Activated T-helper 17 cell treated with anti-CD3 and anti-CD28 coated beads, Interleukin-2, amount 50 U/mL, for 72 hours (primary cell): Measurements from ENCODE around the gene CREBBP. TPM values are rescaled to one million over a fixed set of nuclear protein-coding genes. Genes with fewer than 3 reads are reported as not detected.

ENCODE experiments used
- ATAC-seq: fragments of 150-1000 bp; cut with Tn5 transposase; replicated peaks from 2 replicates; pipeline ENCODE4 v1.10.0; 2021; ENCODE audit warnings: mild to moderate bottlenecking, moderate library complexity
- H3K27ac Mint-ChIP-seq: one replicate; pipeline ENCODE4 v1.8.0; 2022; ENCODE audit warnings: mixed read lengths
- H3K27me3 Mint-ChIP-seq: one replicate; pipeline ENCODE4 v1.8.0; 2022; ENCODE audit warnings: mixed read lengths
- H3K36me3 Mint-ChIP-seq: one replicate; pipeline ENCODE4 v1.8.0; 2022; ENCODE audit warnings: low read depth, mild to moderate bottlenecking, mixed read lengths
- H3K4me1 Mint-ChIP-seq: one replicate; pipeline ENCODE4 v1.8.0; 2022; ENCODE audit warnings: mixed read lengths
- H3K4me3 Mint-ChIP-seq: one replicate; pipeline ENCODE4 v1.8.0; 2022; ENCODE audit warnings: mild to moderate bottlenecking, mixed read lengths
- H3K9me3 Mint-ChIP-seq: one replicate; pipeline ENCODE4 v1.8.0; 2022; ENCODE audit warnings: mixed read lengths
- total RNA-seq, 2 donors: library from RNA; stranded (reverse); gene quantifications; one replicate each; pipeline ENCODE4 v1.2.3, GENCODE V29; 2022

The CREBBP gene
- total RNA-seq, 2 donors from 2014 or later, result 55.7 to 58.2 TPM

- H3K4me3 Mint-ChIP-seq, result no peak overlapping the region
- no peak for ATAC-seq
- H3K27me3 Mint-ChIP-seq, result no peaks in the 10 kb centered on the region
- H3K9me3 Mint-ChIP-seq, result no peaks in the 10 kb centered on the region
- H3K27ac Mint-ChIP-seq, result no peak overlapping the region
- peaks cover 65% of the 10 kb centered on the region for H3K36me3 Mint-ChIP-seq
- peaks cover 7% of the 10 kb centered on the region for H3K4me1 Mint-ChIP-seq
Measured at GRCh38 chr16:3691761-3692160, 188.8 kb downstream of the CREBBP start.

GRCh38 chr16:3690980-3691720, 189.4 kb downstream of the CREBBP start:
- H3K27me3 Mint-ChIP-seq, result no peaks in the 10 kb centered on the region
- H3K27ac Mint-ChIP-seq, result peak overlapping the region; percentile 78
- no peaks in the 10 kb centered on the region for H3K9me3 Mint-ChIP-seq
- ATAC-seq, result no peak
- H3K4me1 Mint-ChIP-seq, result peaks cover 7% of the 10 kb centered on the region
- H3K4me3 Mint-ChIP-seq, result peak overlapping the region; percentile 34
- H3K36me3 Mint-ChIP-seq, result peaks cover 71% of the 10 kb centered on the region

GRCh38 chr16:3690470-3690928, 190.0 kb downstream of the CREBBP start:
- Mint-ChIP-seq H3K4me1 (peaks cover 7% of the 10 kb centered on the region), H3K27me3 (no peaks in the 10 kb centered on the region), H3K4me3 (peak overlapping the region; percentile 34), H3K27ac (peak overlapping the region; percentile 78), H3K9me3 (no peaks in the 10 kb centered on the region), H3K36me3 (peaks cover 71% of the 10 kb centered on the region)
- peak; percentile 98 for ATAC-seq

- H3K36me3 Mint-ChIP-seq, result peaks cover 71% of the 10 kb centered on the region
- no peaks in the 10 kb centered on the region for H3K27me3 Mint-ChIP-seq
- no peak overlapping the region for H3K4me3 Mint-ChIP-seq
- no peak overlapping the region for H3K27ac Mint-ChIP-seq
- ATAC-seq, result no peak
- H3K4me1 Mint-ChIP-seq, result peaks cover 7% of the 10 kb centered on the region
- no peaks in the 10 kb centered on the region for H3K9me3 Mint-ChIP-seq
Measured at GRCh38 chr16:3689731-3690130, 190.8 kb downstream of the CREBBP start.

- no peaks in the 10 kb centered on the region for H3K9me3 Mint-ChIP-seq
- no peak for ATAC-seq
- peaks cover 82% of the 10 kb centered on the region for H3K36me3 Mint-ChIP-seq
- H3K4me1 Mint-ChIP-seq, result peaks cover 7% of the 10 kb centered on the region
- no peaks in the 10 kb centered on the region for H3K27me3 Mint-ChIP-seq
- H3K4me3 Mint-ChIP-seq, result no peak overlapping the region
- H3K27ac Mint-ChIP-seq, result no peak overlapping the region
Measured at GRCh38 chr16:3687792-3688191, 192.7 kb downstream of the CREBBP start.

- Mint-ChIP-seq H3K9me3 (no peaks in the 10 kb centered on the region), H3K4me3 (no peak overlapping the region), H3K36me3 (peaks cover 90% of the 10 kb centered on the region), H3K27ac (no peak overlapping the region), H3K4me1 (peaks cover 7% of the 10 kb centered on the region), H3K27me3 (no peaks in the 10 kb centered on the region)
- ATAC-seq, result no peak
Measured at GRCh38 chr16:3687021-3687420, 193.5 kb downstream of the CREBBP start.

- H3K4me3 Mint-ChIP-seq, result no peak overlapping the region
- H3K9me3 Mint-ChIP-seq, result no peaks in the 10 kb centered on the region
- H3K27me3 Mint-ChIP-seq, result no peaks in the 10 kb centered on the region
- peaks cover 95% of the 10 kb centered on the region for H3K36me3 Mint-ChIP-seq
- ATAC-seq, result no peak
- no peaks in the 10 kb centered on the region for H3K4me1 Mint-ChIP-seq
- no peak overlapping the region for H3K27ac Mint-ChIP-seq
Measured at GRCh38 chr16:3681206-3681605, 199.3 kb downstream of the CREBBP start.

GRCh38 chr16:3677994-3678393, 202.5 kb downstream of the CREBBP start:
- Mint-ChIP-seq H3K4me1 (no peaks in the 10 kb centered on the region), H3K27ac (no peak overlapping the region), H3K27me3 (no peaks in the 10 kb centered on the region), H3K4me3 (no peak overlapping the region), H3K9me3 (no peaks in the 10 kb centered on the region), H3K36me3 (peaks cover 94% of the 10 kb centered on the region)
- ATAC-seq, result no peak

GRCh38 chr16:3675601-3676130, 204.8 kb downstream of the CREBBP start:
- Mint-ChIP-seq H3K36me3 (peaks cover 90% of the 10 kb centered on the region), H3K27ac (no peak overlapping the region), H3K9me3 (no peaks in the 10 kb centered on the region), H3K4me1 (no peaks in the 10 kb centered on the region), H3K27me3 (no peaks in the 10 kb centered on the region), H3K4me3 (no peak overlapping the region)
- no peak for ATAC-seq

Other genes starting within 250 kb of the CREBBP start
- gene DNASE1, start 226.0 kb downstream of the CREBBP start, total RNA-seq, result 10 to 100 TPM; 14.8 to 22.0 TPM
- 100 to 1,000 TPM; 124 to 238 TPM for gene TRAP1, start 163.2 kb downstream of the CREBBP start, total RNA-seq
- 1 to 10 TPM; 4.1 to 9.4 TPM for gene ADCY9, start 235.7 kb upstream of the CREBBP start, total RNA-seq